ENCODE data around the gene EBF3.

EBF3 gene

GRCh38 chr10:129833468-129833950 is 130.6 kb downstream of the EBF3 start:
- no peak for DNase-seq (ENCODE audit: low spot score)

GRCh38 chr10:129832573-129833467 is 131.3 kb downstream of the EBF3 start:
- DNase-seq (ENCODE audit: low spot score): no peak

- DNase-seq (ENCODE audit: low spot score): no peak
Measured at GRCh38 chr10:129831150-129831549, 132.9 kb downstream of the EBF3 start.

GRCh38 chr10:129825826-129826225 is 138.2 kb downstream of the EBF3 start:
- no peak for DNase-seq (ENCODE audit: low spot score)

GRCh38 chr10:129825221-129825620 is 138.9 kb downstream of the EBF3 start:
- DNase-seq (ENCODE audit: low spot score): no peak

- DNase-seq (ENCODE audit: low spot score): no peak
Measured at GRCh38 chr10:129820451-129820850, 143.6 kb downstream of the EBF3 start.

- no peak for DNase-seq (ENCODE audit: low spot score)
Measured at GRCh38 chr10:129816656-129817045, 147.4 kb downstream of the EBF3 start.

GRCh38 chr10:129815898-129816655 is 148.0 kb downstream of the EBF3 start:
- DNase-seq (ENCODE audit: low spot score): no peak

GRCh38 chr10:129814681-129815646 is 149.1 kb downstream of the EBF3 start:
- no peak for DNase-seq (ENCODE audit: low spot score)

- DNase-seq (ENCODE audit: low spot score): no peak
Measured at GRCh38 chr10:129812398-129812797, 151.7 kb downstream of the EBF3 start.

GRCh38 chr10:129811208-129811607 is 152.9 kb downstream of the EBF3 start:
- DNase-seq (ENCODE audit: low spot score): no peak

GRCh38 chr10:129809841-129810240 is 154.2 kb downstream of the EBF3 start:
- DNase-seq (ENCODE audit: low spot score): no peak

- DNase-seq (ENCODE audit: low spot score): no peak
Measured at GRCh38 chr10:129809431-129809830, 154.6 kb downstream of the EBF3 start.

- DNase-seq (ENCODE audit: low spot score): no peak
Measured at GRCh38 chr10:129808092-129808983, 155.7 kb downstream of the EBF3 start.

GRCh38 chr10:129807211-129807610 is 156.9 kb downstream of the EBF3 start:
- DNase-seq (ENCODE audit: low spot score): no peak

- DNase-seq (ENCODE audit: low spot score): no peak
Measured at GRCh38 chr10:129800796-129801340, 163.2 kb downstream of the EBF3 start.

GRCh38 chr10:129799942-129800341 is 164.1 kb downstream of the EBF3 start:
- DNase-seq (ENCODE audit: low spot score): no peak

- DNase-seq (ENCODE audit: low spot score): no peak
Measured at GRCh38 chr10:129796710-129797420, 167.2 kb downstream of the EBF3 start.

- no peak for DNase-seq (ENCODE audit: low spot score)
Measured at GRCh38 chr10:129793996-129794395, 170.1 kb downstream of the EBF3 start.

GRCh38 chr10:129793479-129793878 is 170.6 kb downstream of the EBF3 start:
- DNase-seq (ENCODE audit: low spot score): no peak

Data from cerebellar cortex (tissue), 1 donor.